Stomach (tissue), 4 donors: Measurements from ENCODE around the gene NANS.

ENCODE experiments used
- EP300 ChIP-seq: sonication (generic); formaldehyde crosslinking; IDR thresholded peaks from one replicate; pipeline ENCODE4 v1.6.1; 2017; ENCODE audit warnings: antibody characterized with exemption
- POLR2A ChIP-seq, 4 donors: fragments of 450-650 bp; IDR thresholded peaks; one replicate each; pipeline ENCODE4 v1.6.1; 2016; ENCODE audit warnings: antibody characterized with exemption in 4 of 4, control low read depth in 2 of 4, mild to moderate bottlenecking in 1 of 4, moderate library complexity in 1 of 4
- TF ChIP-seq, protein P1 (sequence below), 7 experiments: fragments of 450-650 bp in 4 of 7; fragments of 200-600 bp in 3 of 7; sonication (generic) in 3 of 7; IDR thresholded peaks; one replicate each; pipeline ENCODE4 v1.5.1; 2016 to 2019; ENCODE audit warnings: antibody characterized with exemption in 7 of 7, control low read depth in 2 of 7, mild to moderate bottlenecking in 1 of 7

DNA sequence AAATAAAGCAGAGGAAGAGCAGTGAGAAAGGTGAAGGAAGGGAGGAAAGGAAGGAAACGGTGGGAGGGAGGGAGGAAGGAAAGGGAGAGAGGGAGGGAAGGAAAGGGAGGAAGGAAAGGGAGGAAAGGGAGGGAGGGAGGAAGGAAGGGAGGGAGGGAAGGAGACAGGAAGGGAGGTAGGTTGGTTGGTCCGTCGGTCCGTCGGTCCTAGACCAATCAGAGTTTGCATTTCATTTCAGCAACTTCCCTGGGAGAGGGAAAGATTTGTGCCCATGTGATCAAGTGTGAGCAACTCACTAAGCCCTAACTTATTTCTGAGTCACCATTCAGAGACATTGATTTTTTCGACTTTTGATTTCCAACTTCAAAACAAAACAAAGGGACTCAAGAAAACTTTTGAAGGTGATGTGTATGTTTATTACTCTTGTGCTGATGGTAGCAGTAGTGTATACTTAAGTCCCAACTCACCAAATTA, 18.8 kb downstream of the NANS start:
- no peak for TF ChIP-seq POLR2A (IDR thresholded peaks at IDR 0.05)
- TF ChIP-seq, protein P1, sequence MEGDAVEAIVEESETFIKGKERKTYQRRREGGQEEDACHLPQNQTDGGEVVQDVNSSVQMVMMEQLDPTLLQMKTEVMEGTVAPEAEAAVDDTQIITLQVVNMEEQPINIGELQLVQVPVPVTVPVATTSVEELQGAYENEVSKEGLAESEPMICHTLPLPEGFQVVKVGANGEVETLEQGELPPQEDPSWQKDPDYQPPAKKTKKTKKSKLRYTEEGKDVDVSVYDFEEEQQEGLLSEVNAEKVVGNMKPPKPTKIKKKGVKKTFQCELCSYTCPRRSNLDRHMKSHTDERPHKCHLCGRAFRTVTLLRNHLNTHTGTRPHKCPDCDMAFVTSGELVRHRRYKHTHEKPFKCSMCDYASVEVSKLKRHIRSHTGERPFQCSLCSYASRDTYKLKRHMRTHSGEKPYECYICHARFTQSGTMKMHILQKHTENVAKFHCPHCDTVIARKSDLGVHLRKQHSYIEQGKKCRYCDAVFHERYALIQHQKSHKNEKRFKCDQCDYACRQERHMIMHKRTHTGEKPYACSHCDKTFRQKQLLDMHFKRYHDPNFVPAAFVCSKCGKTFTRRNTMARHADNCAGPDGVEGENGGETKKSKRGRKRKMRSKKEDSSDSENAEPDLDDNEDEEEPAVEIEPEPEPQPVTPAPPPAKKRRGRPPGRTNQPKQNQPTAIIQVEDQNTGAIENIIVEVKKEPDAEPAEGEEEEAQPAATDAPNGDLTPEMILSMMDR (IDR thresholded peaks at IDR 0.05), result no peak
- TF ChIP-seq EP300, result no peak
